HG02852 (cell line): ENCODE data around the gene COPS4.
"Not testable (repeated sequence)": the region's sequence is repeated elsewhere in the genome, so short reads cannot be mapped to it uniquely, and the experiment has no call there.

Experiments
- ATAC-seq: cut with Tn5 transposase; IDR thresholded peaks from one replicate; pipeline ENCODE4 v1.9.1; 2021; ENCODE audit warnings: mild to moderate bottlenecking, moderate library complexity; ENCODE audit not compliant: unreplicated experiment

Gene COPS4

GRCh38 chr4:83080561-83080960 is 45.6 kb downstream of the COPS4 start:
- no peak for ATAC-seq

GRCh38 chr4:83082777-83083176 is 47.8 kb downstream of the COPS4 start:
- no peak for ATAC-seq

- no peak for ATAC-seq
Observed at GRCh38 chr4:83083925-83084475, 49.0 kb downstream of the COPS4 start.

GRCh38 chr4:83084956-83085355 is 50.0 kb downstream of the COPS4 start:
- ATAC-seq = not testable (repeated sequence)

- ATAC-seq = no peak
Observed at GRCh38 chr4:83089410-83090157, 54.6 kb downstream of the COPS4 start.

- no peak for ATAC-seq
Observed at GRCh38 chr4:83093060-83093640, 58.2 kb downstream of the COPS4 start.

GRCh38 chr4:83096397-83096796 is 61.4 kb downstream of the COPS4 start:
- no peak for ATAC-seq

GRCh38 chr4:83104991-83105390 is 70.0 kb downstream of the COPS4 start:
- ATAC-seq = no peak

- ATAC-seq = no peak
Observed at GRCh38 chr4:83107631-83108030, 72.6 kb downstream of the COPS4 start.

GRCh38 chr4:83108101-83108861 is 73.3 kb downstream of the COPS4 start:
- ATAC-seq = no peak

GRCh38 chr4:83109480-83110222 is 74.7 kb downstream of the COPS4 start:
- ATAC-seq = peak; percentile 19

- peak; percentile 72 for ATAC-seq
Observed at GRCh38 chr4:83110223-83110945, 75.4 kb downstream of the COPS4 start.

- no peak for ATAC-seq
Observed at GRCh38 chr4:83110970-83111750, 76.2 kb downstream of the COPS4 start.

- ATAC-seq = not testable (repeated sequence)
Observed at GRCh38 chr4:83111751-83112141, 76.8 kb downstream of the COPS4 start.

GRCh38 chr4:83112231-83112630 is 77.2 kb downstream of the COPS4 start:
- peak; percentile 35 for ATAC-seq

- ATAC-seq = no peak
Observed at GRCh38 chr4:83112678-83113428, 77.9 kb downstream of the COPS4 start.

GRCh38 chr4:83113429-83113786 is 78.4 kb downstream of the COPS4 start:
- ATAC-seq = no peak

- peak; percentile 41 for ATAC-seq
Observed at GRCh38 chr4:83114576-83114975, 79.6 kb downstream of the COPS4 start, which contains the start of gene PLAC8. Gene PLAC8, minus strand, starts transcription at chr4:83114729. Its CDS starts 6,808 bp downstream, at chr4:83107921.

GRCh38 chr4:83115000-83115399 is 80.0 kb downstream of the COPS4 start:
- ATAC-seq = no peak
